D721Med (cell line): ENCODE data around the gene RPS6KA2.
"Not testable (repeated sequence)": the region's sequence is repeated elsewhere in the genome, so short reads cannot be mapped to it uniquely, and the experiment has no call there.

Source experiments
- DNase-seq: peaks from one replicate; pipeline ENCODE4 v3.0.0; 2011; ENCODE audit warnings: low spot score; ENCODE audit not compliant: insufficient read length
- FAIRE-seq: peaks from 2 replicates; lab custom pipeline; 2011; peaks lifted over from hg19 to GRCh38; lab: Jason Lieb, UNC
- TF ChIP-seq, protein P1 (sequence below): IDR thresholded peaks from 2 replicates; pipeline ENCODE4 v1.5.1; 2012; ENCODE audit warnings: mild to moderate bottlenecking, control low read depth; ENCODE audit not compliant: insufficient read depth; ENCODE audit errors: missing control alignments

RPS6KA2 gene

GRCh38 chr6:166393535-166393823 is 233.6 kb downstream of the RPS6KA2 start:
- FAIRE-seq (no peak), DNase-seq (no peak)
- TF ChIP-seq, protein P1, sequence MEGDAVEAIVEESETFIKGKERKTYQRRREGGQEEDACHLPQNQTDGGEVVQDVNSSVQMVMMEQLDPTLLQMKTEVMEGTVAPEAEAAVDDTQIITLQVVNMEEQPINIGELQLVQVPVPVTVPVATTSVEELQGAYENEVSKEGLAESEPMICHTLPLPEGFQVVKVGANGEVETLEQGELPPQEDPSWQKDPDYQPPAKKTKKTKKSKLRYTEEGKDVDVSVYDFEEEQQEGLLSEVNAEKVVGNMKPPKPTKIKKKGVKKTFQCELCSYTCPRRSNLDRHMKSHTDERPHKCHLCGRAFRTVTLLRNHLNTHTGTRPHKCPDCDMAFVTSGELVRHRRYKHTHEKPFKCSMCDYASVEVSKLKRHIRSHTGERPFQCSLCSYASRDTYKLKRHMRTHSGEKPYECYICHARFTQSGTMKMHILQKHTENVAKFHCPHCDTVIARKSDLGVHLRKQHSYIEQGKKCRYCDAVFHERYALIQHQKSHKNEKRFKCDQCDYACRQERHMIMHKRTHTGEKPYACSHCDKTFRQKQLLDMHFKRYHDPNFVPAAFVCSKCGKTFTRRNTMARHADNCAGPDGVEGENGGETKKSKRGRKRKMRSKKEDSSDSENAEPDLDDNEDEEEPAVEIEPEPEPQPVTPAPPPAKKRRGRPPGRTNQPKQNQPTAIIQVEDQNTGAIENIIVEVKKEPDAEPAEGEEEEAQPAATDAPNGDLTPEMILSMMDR: no peak

GRCh38 chr6:166392755-166393534 is 234.1 kb downstream of the RPS6KA2 start:
- not testable (repeated sequence) for DNase-seq, FAIRE-seq

DNA sequence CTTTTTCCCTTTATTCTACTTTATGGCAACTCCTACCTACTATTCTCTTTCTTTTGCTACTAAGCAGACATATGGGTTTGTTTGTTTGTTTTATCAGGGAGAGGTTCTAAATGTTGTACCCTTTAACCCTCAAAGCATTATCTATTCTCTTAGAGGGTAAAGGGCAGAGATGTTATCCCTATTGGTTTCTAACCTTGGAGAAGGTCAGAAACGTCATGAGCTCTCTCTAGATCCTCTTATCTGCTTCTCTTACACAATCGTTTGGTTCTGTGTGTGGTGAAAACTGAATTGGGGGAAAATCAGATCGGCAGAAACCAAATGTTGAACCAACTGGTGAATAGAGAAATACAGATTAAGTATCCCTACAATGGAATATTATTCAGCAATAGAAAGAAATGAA is 237.9 kb downstream of the RPS6KA2 start:
- TF ChIP-seq, protein P1: no peak
- no peak for FAIRE-seq
- DNase-seq: no peak

DNA sequence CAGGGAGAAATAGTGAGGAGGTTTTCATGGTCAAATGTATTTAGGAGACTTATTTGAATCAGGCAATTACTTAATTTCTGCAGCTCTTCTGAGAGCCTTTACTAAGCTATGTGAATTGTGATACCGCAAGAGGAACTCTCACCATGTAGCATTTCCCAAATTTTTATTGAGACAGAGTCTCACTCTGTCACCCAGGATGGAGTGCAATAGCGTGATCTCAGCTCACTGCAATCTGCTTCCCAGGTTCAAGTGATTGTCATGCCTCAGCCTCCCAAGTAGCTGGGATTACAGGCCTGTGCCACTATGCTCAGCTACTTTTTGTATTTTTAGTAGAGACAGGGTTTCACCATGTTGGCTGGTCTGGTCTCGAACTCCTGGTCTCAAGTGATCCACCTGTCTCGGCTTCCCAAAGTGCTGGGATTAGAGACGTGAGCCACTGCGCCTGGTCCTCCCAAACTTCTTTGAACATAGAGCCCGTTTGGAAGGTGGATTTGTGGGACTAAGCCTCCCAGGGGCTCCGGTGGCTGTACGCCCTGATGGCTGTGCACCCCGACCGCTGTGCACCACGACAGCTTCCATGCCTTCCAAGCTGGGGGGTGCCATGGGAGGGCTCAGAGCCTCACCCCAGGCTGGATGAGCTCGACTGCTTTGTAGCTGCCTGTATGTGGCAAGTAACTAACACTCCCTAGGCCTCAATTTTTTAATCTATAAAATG is 238.6 kb downstream of the RPS6KA2 start:
- no peak for FAIRE-seq
- DNase-seq: no peak
- TF ChIP-seq, protein P1: no peak

- TF ChIP-seq, protein P1: no peak
- FAIRE-seq: no peak
- no peak for DNase-seq
Measured at GRCh38 chr6:166387642-166388289, 239.3 kb downstream of the RPS6KA2 start.

DNA sequence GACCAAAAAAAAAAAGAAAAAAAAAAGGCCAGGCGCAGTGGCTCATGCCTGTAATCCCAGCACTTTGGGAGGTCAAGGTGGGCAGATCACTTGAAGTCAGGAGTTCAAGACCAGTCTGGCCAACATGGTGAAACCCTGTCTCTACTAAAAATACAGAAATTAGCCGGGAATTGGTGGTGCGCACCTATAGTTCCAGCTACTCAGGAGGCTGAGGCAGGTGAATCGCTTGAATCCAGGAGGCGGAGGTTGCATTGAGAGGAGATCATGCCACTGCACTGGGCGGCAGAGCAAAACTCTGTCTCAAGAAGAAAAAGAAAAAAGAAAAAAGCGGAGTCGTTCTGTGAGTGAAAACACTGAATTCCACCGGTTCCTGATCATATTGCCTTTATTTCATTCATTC is 240.0 kb downstream of the RPS6KA2 start:
- not testable (repeated sequence) for FAIRE-seq, DNase-seq

- TF ChIP-seq, protein P1: no peak
- FAIRE-seq (no peak), DNase-seq (no peak)
Measured at GRCh38 chr6:166386111-166386510, 240.9 kb downstream of the RPS6KA2 start.

GRCh38 chr6:166383802-166384363 is 243.2 kb downstream of the RPS6KA2 start:
- DNase-seq, FAIRE-seq: not testable (repeated sequence)
